HL-60/S4 treated with phorbol 12-myristate 13-acetate at 8.2 ng/mL for 4 days and 3 days (cell line): ENCODE data around the gene DSG2.

Experiments used
- in situ Hi-C: fragments of 300-500 bp; cut with MboI; formaldehyde crosslinking; loops from 2 replicates; pipeline ENCODE4 v1.15.0; 2022; ENCODE audit warnings: low sequenced_read_pairs

Gene DSG2

GRCh38 chr18:31583185-31583854 is 85.3 kb downstream of the DSG2 start:
- in situ Hi-C loops: no loop called here

GRCh38 chr18:31585991-31586390 is 88.0 kb downstream of the DSG2 start:
- in situ Hi-C loops: no loop called here

- in situ Hi-C loops: no loop called here
These were observed 88.6 kb downstream of the DSG2 start for GRCh38 chr18:31586616-31587015.

DNA sequence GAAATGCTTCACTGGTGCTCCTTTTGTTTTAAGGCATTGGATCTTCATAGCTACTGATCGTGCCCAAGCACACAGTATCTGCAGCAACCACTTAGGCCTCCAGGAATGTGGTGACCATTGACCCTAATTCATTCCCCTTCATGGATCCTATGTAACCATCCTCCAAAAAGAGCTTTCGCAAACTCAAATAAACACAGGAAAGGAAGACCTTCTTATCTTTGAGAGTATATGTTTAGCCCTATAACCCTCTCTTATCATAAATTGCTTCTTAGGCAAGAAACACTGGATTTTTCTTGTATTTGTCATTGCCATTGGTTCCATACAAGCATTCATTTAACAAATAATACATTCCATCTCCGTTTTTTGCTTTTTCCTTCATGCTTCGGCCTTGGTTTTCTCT is 89.6 kb downstream of the DSG2 start:
- in situ Hi-C loops: no loop called here

DNA sequence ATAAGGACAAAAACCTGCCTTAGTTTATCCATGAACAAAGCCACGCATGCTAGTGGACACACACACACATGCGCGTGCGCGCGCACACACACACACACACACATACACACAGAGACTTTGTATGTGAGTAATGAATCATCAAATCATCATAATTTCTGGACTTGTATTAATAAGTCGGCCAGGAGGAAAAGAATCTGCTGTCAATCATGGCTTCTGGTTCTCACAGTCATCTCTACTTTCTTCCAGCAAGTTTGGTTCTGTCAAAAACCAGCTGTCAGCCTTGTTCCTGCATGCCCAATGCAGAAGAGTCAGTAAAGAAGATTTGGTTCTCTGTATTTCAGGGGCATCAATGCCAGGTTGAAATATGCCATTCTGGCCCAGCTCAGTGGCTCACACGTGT is 92.6 kb downstream of the DSG2 start:
- in situ Hi-C loops: no loop called here

- in situ Hi-C loops: no loop called here
These were observed 93.1 kb downstream of the DSG2 start for GRCh38 chr18:31591113-31591512.

DNA sequence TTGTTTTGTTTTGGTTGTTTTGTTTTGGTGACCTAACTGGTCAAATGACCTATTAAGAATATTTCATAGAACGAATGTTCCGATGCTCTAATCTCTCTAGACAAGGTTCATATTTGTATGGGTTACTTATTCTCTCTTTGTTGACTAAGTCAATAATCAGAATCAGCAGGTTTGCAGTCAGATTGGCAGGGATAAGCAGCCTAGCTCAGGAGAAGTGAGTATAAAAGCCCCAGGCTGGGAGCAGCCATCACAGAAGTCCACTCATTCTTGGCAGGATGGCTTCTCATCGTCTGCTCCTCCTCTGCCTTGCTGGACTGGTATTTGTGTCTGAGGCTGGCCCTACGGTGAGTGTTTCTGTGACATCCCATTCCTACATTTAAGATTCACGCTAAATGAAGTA is 93.7 kb downstream of the DSG2 start, which contains the start of gene TTR:
TTR (plus strand) TSS at position 250 of the 400 bp plus-strand sequence; CDS start at position 276, 26 bp downstream.
- in situ Hi-C loops: no loop called here

DNA sequence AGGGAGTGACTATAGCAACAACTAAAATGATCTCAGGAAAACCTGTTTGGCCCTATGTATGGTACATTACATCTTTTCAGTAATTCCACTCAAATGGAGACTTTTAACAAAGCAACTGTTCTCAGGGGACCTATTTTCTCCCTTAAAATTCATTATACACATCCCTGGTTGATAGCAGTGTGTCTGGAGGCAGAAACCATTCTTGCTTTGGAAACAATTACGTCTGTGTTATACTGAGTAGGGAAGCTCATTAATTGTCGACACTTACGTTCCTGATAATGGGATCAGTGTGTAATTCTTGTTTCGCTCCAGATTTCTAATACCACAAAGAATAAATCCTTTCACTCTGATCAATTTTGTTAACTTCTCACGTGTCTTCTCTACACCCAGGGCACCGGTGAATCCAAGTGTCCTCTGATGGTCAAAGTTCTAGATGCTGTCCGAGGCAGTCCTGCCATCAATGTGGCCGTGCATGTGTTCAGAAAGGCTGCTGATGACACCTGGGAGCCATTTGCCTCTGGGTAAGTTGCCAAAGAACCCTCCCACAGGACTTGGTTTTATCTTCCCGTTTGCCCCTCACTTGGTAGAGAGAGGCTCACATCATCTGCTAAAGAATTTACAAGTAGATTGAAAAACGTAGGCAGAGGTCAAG is 94.7 kb downstream of the DSG2 start:
- in situ Hi-C loops: no loop called here

DNA sequence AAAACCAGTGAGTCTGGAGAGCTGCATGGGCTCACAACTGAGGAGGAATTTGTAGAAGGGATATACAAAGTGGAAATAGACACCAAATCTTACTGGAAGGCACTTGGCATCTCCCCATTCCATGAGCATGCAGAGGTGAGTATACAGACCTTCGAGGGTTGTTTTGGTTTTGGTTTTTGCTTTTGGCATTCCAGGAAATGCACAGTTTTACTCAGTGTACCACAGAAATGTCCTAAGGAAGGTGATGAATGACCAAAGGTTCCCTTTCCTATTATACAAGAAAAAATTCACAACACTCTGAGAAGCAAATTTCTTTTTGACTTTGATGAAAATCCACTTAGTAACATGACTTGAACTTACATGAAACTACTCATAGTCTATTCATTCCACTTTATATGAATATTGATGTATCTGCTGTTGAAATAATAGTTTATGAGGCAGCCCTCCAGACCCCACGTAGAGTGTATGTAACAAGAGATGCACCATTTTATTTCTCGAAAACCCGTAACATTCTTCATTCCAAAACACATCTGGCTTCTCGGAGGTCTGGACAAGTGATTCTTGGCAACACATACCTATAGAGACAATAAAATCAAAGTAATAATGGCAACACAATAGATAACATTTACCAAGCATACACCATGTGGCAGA is 97.3 kb downstream of the DSG2 start:
- in situ Hi-C loops: no loop called here

- in situ Hi-C loops: no loop called here
These were observed 98.3 kb downstream of the DSG2 start for GRCh38 chr18:31596081-31596872.

- in situ Hi-C loops: no loop called here
These were observed 100.2 kb downstream of the DSG2 start for GRCh38 chr18:31598021-31598805.
